CD4-positive, alpha-beta T cell treated with Interleukin-12 subunit alpha and Interleukin-12 subunit beta, for 1 hour (primary cell): Measurements from ENCODE around the gene LRRC71.
"Not testable (repeated sequence)": the region's sequence is repeated elsewhere in the genome, so short reads cannot be mapped to it uniquely, and the experiment has no call there.

Experiments used
- DNase-seq: peaks from one replicate; pipeline ENCODE4 v3.0.0-alpha.2; 2020

The LRRC71 gene

GRCh38 chr1:156908541-156908940, 11.9 kb upstream of the LRRC71 start:
- DNase-seq, result no peak

GRCh38 chr1:156908955-156909354, 11.5 kb upstream of the LRRC71 start:
- DNase-seq, result no peak

GRCh38 chr1:156909671-156910070, 10.8 kb upstream of the LRRC71 start:
- DNase-seq, result no peak

GRCh38 chr1:156910309-156910782, 10.1 kb upstream of the LRRC71 start:
- peak; percentile 62 for DNase-seq

DNA sequence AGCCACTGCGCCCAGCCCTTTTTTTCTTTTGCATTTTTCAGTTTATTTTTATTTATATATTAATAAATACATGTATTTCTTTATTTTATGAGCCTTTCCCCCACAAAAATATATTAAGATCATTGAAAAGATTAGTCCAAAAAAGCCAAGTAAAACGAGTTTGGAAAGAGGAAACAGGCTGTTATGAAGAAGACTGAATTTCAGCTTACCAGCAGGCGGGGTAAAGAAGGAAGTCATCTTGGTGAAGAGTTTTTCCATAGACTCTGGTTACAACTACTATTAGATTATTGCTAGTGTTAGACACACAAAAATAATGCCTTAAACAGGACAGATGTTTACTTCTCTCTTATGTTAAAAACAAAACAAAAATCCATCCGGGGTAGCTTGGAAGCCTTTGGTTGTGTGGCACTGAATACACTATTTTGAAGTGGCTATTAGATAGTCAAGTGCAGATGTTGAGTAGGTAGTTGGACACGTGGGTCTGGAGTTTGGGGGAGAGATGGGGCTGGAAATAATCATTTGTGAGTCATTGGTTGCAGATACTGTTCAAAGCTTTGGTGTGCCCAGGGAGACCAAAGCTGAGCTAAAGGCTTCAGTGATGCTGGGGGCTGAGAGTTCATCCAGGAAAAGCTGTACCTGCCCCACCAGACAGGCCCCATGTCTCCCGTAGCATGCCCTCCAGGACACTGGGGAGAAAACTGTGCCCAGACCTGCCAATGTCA, 8.7 kb upstream of the LRRC71 start:
- no peak for DNase-seq

DNA sequence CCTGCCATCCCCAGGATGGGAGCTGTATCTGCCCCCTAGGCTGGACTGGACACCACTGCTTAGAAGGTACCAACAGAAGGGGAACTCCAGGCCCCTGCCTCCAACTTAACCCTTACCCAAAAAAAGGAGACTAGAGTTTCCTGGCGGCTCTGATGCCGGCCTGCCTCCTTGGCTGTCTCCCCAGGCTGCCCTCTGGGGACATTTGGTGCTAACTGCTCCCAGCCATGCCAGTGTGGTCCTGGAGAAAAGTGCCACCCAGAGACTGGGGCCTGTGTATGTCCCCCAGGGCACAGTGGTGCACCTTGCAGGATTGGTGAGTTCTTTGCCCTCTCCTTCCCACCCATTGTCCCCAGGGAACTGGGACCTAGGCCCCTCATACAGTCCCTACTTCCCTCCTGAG, 8.1 kb upstream of the LRRC71 start:
- DNase-seq, result no peak

DNA sequence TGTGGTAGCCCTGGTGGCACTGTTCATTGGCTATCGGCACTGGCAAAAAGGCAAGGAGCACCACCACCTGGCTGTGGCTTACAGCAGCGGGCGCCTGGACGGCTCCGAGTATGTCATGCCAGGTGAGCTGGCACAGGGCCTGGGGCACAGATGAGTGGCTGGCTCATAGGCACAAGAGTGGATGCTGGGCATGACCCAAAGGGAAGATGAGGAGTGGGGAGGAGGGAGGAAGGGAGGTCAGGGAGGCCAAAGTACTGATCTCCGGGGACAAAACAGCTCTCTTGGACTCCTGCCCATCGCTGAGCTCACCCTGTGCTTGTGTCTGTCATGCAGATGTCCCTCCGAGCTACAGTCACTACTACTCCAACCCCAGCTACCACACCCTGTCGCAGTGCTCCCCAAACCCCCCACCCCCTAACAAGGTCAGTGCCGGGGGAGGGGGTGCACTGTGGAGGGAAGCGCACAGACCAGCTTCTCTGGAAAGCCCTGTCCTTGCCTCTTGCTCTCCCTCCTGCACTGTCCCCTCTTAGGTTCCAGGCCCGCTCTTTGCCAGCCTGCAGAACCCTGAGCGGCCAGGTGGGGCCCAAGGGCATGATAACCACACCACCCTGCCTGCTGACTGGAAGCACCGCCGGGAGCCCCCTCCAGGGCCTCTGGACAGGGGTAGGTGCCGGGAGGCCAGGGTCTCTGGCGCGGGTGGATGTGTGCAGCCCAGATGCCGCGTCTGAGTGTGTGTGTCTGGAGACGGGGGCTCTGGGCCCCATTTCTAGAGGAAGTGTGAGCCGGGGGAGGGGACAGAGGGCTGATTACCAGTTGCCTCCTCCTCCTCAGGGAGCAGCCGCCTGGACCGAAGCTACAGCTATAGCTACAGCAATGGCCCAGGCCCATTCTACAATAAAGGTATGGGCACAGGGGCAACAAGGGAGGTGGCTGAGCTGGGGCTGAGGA, 7.3 kb upstream of the LRRC71 start:
- DNase-seq, result no peak

GRCh38 chr1:156913809-156914387, 6.5 kb upstream of the LRRC71 start:
- DNase-seq, result no peak

DNA sequence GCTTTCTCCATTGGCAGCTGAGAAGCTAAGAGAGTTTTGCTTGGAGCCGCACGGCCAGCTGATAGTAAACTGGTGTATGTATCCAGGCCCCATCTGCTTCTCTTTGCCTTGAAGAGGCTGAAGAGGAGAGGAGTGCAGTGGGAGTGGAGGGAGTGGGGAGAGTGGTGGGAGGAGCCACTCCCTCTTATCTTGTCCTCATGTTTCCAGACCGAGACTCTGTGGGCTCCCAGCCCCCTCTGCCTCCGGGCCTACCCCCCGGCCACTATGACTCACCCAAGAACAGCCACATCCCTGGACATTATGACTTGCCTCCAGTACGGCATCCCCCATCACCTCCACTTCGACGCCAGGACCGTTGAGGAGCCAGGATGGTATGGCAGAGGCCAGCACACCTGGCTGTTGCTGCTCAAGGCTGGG, 6.0 kb upstream of the LRRC71 start:
- no peak for DNase-seq

GRCh38 chr1:156921053-156921529, 659 bp downstream of the LRRC71 start:
- no peak for DNase-seq

- DNase-seq, result no peak
Observed at GRCh38 chr1:156922986-156923669, 2.7 kb downstream of the LRRC71 start.

- DNase-seq, result no peak
Observed at GRCh38 chr1:156923670-156924477, 3.4 kb downstream of the LRRC71 start.

DNA sequence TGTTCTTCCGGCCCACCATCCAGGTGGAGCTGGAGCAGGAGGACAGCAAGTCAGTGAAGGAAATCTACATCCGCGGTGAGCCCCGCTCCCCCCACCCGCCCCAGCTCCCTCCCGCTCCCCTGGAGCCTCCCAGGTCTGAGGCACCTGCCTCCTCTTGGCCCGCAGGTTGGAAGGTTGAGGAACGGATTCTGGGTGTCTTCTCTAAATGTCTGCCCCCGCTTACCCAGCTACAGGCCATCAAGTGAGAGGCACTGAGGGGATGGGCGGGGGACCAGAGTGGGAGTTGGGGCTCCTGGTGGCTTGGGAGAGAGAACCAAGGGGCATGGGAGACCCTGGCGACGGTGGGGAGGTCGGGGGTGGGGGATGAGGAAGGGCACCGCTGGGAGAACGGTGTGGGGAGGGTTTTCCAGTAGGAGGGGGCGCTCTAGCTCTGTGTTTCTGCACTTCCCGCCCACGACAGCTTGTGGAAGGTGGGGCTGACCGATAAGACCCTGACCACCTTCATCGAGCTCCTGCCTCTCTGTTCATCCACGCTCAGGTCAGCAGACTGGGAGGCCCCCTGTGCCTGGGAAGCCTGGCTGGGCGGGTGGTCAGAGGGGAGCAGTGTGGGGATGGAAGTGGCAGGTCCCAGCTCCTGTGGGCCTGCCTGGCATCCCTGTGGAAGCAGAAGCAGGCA, 4.2 kb downstream of the LRRC71 start:
- no peak for DNase-seq

- no peak for DNase-seq
Observed at GRCh38 chr1:156925154-156926010, 5.0 kb downstream of the LRRC71 start.

GRCh38 chr1:156926175-156926574, 5.7 kb downstream of the LRRC71 start:
- DNase-seq, result no peak

DNA sequence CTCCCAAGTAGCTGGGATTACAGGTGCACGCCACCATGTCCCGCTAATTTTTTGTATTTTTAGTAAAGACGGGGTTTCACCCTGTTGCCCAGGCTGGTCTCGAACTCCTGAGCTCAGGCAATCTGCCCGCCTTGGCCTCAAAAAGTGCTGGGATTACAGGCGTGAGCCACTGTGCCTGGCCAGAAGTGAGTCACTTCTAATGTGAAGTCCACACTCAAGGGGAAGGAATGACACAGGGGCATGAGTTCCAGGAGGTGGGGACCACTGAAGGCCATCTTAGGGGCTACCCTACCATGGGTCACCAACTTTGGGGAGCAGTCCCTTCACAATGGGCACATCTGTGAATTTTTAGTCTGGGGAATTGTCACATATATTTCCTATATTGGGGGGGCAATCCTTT, 6.3 kb downstream of the LRRC71 start:
- not testable (repeated sequence) for DNase-seq

GRCh38 chr1:156927215-156928042, 7.0 kb downstream of the LRRC71 start:
- DNase-seq, result peak; percentile 58

DNA sequence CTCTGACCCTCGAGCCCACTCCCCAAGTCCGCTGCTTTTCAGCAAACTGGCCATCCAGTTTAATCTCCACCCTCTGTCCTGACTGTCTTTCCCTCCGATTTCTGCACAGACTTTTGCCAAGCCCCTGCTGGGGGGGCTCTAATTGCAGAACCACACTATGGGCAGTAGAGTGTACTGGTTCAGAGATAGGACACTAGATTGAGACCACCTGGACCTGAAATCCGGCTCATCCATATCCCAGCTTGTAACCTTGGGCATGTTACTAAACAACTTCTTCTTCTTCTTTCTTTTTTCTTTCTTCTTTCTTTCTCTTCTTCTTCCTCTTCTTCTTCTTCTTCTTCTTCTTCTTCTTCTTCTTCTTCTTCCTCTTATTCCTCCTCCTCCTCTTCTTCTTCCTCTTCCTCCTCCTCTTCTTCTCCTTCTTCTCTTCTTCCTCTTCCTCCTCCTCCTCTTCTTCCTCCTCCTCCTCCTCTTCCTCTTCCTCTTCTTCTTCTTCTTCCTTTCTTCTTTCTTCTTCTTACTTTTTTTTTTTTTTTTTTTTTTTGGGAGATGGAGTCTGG, 7.7 kb downstream of the LRRC71 start:
- no peak for DNase-seq
